ENCODE results near the gene OR52K1.
"Not testable (repeated sequence)": the region's sequence is repeated elsewhere in the genome, so short reads cannot be mapped to it uniquely, and the experiment has no call there.

Gene OR52K1

GRCh38 chr11:4467811-4468606 is 14.4 kb upstream of the OR52K1 start:
- H3K9me3 ChIP-seq (replicated peaks in 1 of 11), result peaks cover 19 to 37% (median 29%) of the 10 kb centered on the region in 11 experiments
- H3K27me3 ChIP-seq, result no peaks in the 10 kb centered on the region
- H3K4me1 ChIP-seq, result peaks cover 0 to 22% (median 12%) of the 10 kb centered on the region in 10 experiments; a peak in 11 of 20 replicates
- no peak for TF ChIP-seq Cebpa-rat (IDR thresholded peaks at IDR 0.05)
- H4K20me1 ChIP-seq, result no peaks in the 10 kb centered on the region
- peaks cover 0 to 15% (median 0%) of the 10 kb centered on the region in 11 experiments; a peak in 1 of 22 replicates for H3K36me3 ChIP-seq
- peak overlapping the region in 8 of 11 experiments; percentile 17 to 72 (median 56); a peak in 13 of 22 replicates for H3K4me2 ChIP-seq
- H3K9ac ChIP-seq, result no peak overlapping the region
- no peak overlapping the region for H3K4me3 ChIP-seq
- H3K27ac ChIP-seq, result no peak overlapping the region

GRCh38 chr11:4479644-4480043 is 2.8 kb upstream of the OR52K1 start:
- no peaks in the 10 kb centered on the region; a peak in 2 of 22 replicates for H3K9me3 ChIP-seq (replicated peaks in 1 of 11)
- peaks cover 0 to 32% (median 0%) of the 10 kb centered on the region in 10 experiments; a peak in 8 of 20 replicates for H3K4me1 ChIP-seq
- H3K4me3 ChIP-seq, result no peak overlapping the region
- TF ChIP-seq Cebpa-rat (IDR thresholded peaks at IDR 0.05), result no peak
- no peak overlapping the region for H3K4me2 ChIP-seq
- no peaks in the 10 kb centered on the region for H4K20me1 ChIP-seq
- H3K27ac ChIP-seq, result no peak overlapping the region
- no peaks in the 10 kb centered on the region; a peak in 1 of 22 replicates for H3K36me3 ChIP-seq
- no peaks in the 10 kb centered on the region for H3K27me3 ChIP-seq
- no peak overlapping the region for H3K9ac ChIP-seq

GRCh38 chr11:4480577-4481239 is 1.7 kb upstream of the OR52K1 start:
- Histone ChIP-seq H3K4me3 (no peak overlapping the region), H3K4me1 (peaks cover 0 to 32% (median 0%) of the 10 kb centered on the region in 10 experiments; a peak in 8 of 20 replicates), H4K20me1 (no peaks in the 10 kb centered on the region), H3K4me2 (peak overlapping the region in 4 of 11 experiments; percentile 27 to 60 (median 36); a peak in 8 of 22 replicates), H3K27me3 (no peaks in the 10 kb centered on the region), H3K27ac (no peak overlapping the region), H3K36me3 (no peaks in the 10 kb centered on the region), H3K9me3 (replicated peaks in 1 of 11) (no peaks in the 10 kb centered on the region), H3K9ac (no peak overlapping the region)
- no peak for TF ChIP-seq Cebpa-rat (IDR thresholded peaks at IDR 0.05)

GRCh38 chr11:4481240-4481582 is 1.2 kb upstream of the OR52K1 start:
- Histone ChIP-seq H3K9ac (no peak overlapping the region), H3K4me2 (peak overlapping the region in 4 of 11 experiments; percentile 11 to 30 (median 24); a peak in 5 of 22 replicates), H3K4me1 (peaks cover 0 to 32% (median 0%) of the 10 kb centered on the region in 10 experiments; a peak in 8 of 20 replicates), H3K9me3 (replicated peaks in 1 of 11) (no peaks in the 10 kb centered on the region), H3K36me3 (no peaks in the 10 kb centered on the region), H3K27me3 (no peaks in the 10 kb centered on the region), H3K27ac (no peak overlapping the region), H4K20me1 (no peaks in the 10 kb centered on the region), H3K4me3 (no peak overlapping the region)
- TF ChIP-seq Cebpa-rat (IDR thresholded peaks at IDR 0.05), result no peak

GRCh38 chr11:4484310-4484709 is 1.9 kb downstream of the OR52K1 start:
- H3K36me3 ChIP-seq, result no peaks in the 10 kb centered on the region
- no peaks in the 10 kb centered on the region for H3K9me3 ChIP-seq (replicated peaks in 1 of 11)
- H4K20me1 ChIP-seq, result no peaks in the 10 kb centered on the region
- H3K9ac ChIP-seq, result no peak overlapping the region
- no peak overlapping the region for H3K4me2 ChIP-seq
- peaks cover 0 to 32% (median 0%) of the 10 kb centered on the region in 10 experiments; a peak in 8 of 20 replicates for H3K4me1 ChIP-seq
- H3K4me3 ChIP-seq, result no peak overlapping the region
- TF ChIP-seq Cebpa-rat (IDR thresholded peaks at IDR 0.05), result no peak
- no peaks in the 10 kb centered on the region for H3K27me3 ChIP-seq
- no peak overlapping the region for H3K27ac ChIP-seq

GRCh38 chr11:4491405-4491804 is 9.0 kb downstream of the OR52K1 start:
- not testable (repeated sequence) for H3K4me2 ChIP-seq; H4K20me1 ChIP-seq; H3K4me3 ChIP-seq; H3K9me3 ChIP-seq (replicated peaks in 1 of 11); H3K9ac ChIP-seq; H3K4me1 ChIP-seq; H3K27ac ChIP-seq; H3K36me3 ChIP-seq; H3K27me3 ChIP-seq

- Histone ChIP-seq H3K27me3 (no peaks in the 10 kb centered on the region), H3K4me3 (no peak overlapping the region), H3K4me1 (peaks cover 0 to 6% (median 0%) of the 10 kb centered on the region in 10 experiments; a peak in 1 of 20 replicates), H3K9ac (no peak overlapping the region), H3K9me3 (replicated peaks in 1 of 11) (peaks cover 0 to 9% (median 7%) of the 10 kb centered on the region in 11 experiments; a peak in 9 of 22 replicates), H4K20me1 (no peaks in the 10 kb centered on the region), H3K27ac (no peak overlapping the region), H3K36me3 (no peaks in the 10 kb centered on the region), H3K4me2 (no peak overlapping the region)
- TF ChIP-seq Cebpa-rat (IDR thresholded peaks at IDR 0.05), result no peak
Measured at GRCh38 chr11:4491878-4492606, 9.6 kb downstream of the OR52K1 start.

- H3K4me2 ChIP-seq, result no peak overlapping the region
- no peaks in the 10 kb centered on the region for H4K20me1 ChIP-seq
- H3K9ac ChIP-seq, result no peak overlapping the region
- no peaks in the 10 kb centered on the region for H3K27me3 ChIP-seq
- no peak overlapping the region for H3K4me3 ChIP-seq
- no peaks in the 10 kb centered on the region for H3K36me3 ChIP-seq
- no peak overlapping the region for H3K27ac ChIP-seq
- peaks cover 0 to 9% (median 7%) of the 10 kb centered on the region in 11 experiments; a peak in 9 of 22 replicates for H3K9me3 ChIP-seq (replicated peaks in 1 of 11)
- H3K4me1 ChIP-seq, result peaks cover 0 to 6% (median 0%) of the 10 kb centered on the region in 10 experiments; a peak in 1 of 20 replicates
- no peak for TF ChIP-seq Cebpa-rat (IDR thresholded peaks at IDR 0.05)
Measured at GRCh38 chr11:4493480-4493818, 11.0 kb downstream of the OR52K1 start.

GRCh38 chr11:4495487-4495886 is 13.0 kb downstream of the OR52K1 start:
- no peaks in the 10 kb centered on the region for H3K36me3 ChIP-seq
- peaks cover 0 to 6% (median 0%) of the 10 kb centered on the region in 10 experiments; a peak in 1 of 20 replicates for H3K4me1 ChIP-seq
- no peak overlapping the region for H3K4me2 ChIP-seq
- peaks cover 0 to 9% (median 7%) of the 10 kb centered on the region in 11 experiments; a peak in 9 of 22 replicates for H3K9me3 ChIP-seq (replicated peaks in 1 of 11)
- H3K4me3 ChIP-seq, result no peak overlapping the region
- TF ChIP-seq Cebpa-rat (IDR thresholded peaks at IDR 0.05), result no peak
- H3K27ac ChIP-seq, result no peak overlapping the region
- H4K20me1 ChIP-seq, result no peaks in the 10 kb centered on the region
- H3K27me3 ChIP-seq, result no peaks in the 10 kb centered on the region
- H3K9ac ChIP-seq, result no peak overlapping the region

Data from BLaER1 treated with 17β-estradiol and CSF1 and Interleukin-3, amounts not matched to agents 10 nM and 100 nM (cell line).